ES-I3 (cell line): ENCODE results near the gene NECTIN1.

ENCODE experiments used
- H3K36me3 ChIP-seq: 2 replicates; pipeline ENCODE4 v1.6.1; 2013; ENCODE audit warnings: mild to moderate bottlenecking, low read length, control low read depth, moderate library complexity; ENCODE audit not compliant: insufficient read depth
- H3K4me1 ChIP-seq: 2 replicates; pipeline ENCODE4 v1.6.1; 2013; ENCODE audit warnings: mild to moderate bottlenecking, control low read depth, low read length; ENCODE audit not compliant: insufficient read depth
- H3K9ac ChIP-seq: 2 replicates; pipeline ENCODE4 v1.6.1; 2013; ENCODE audit warnings: low read depth, mild to moderate bottlenecking, low read length, moderate library complexity
- H3K9me3 ChIP-seq: 2 replicates; pipeline ENCODE4 v1.6.1; 2013; ENCODE audit warnings: mild to moderate bottlenecking, low read length, moderate library complexity; ENCODE audit not compliant: control insufficient read depth, insufficient read depth

NECTIN1 gene

DNA sequence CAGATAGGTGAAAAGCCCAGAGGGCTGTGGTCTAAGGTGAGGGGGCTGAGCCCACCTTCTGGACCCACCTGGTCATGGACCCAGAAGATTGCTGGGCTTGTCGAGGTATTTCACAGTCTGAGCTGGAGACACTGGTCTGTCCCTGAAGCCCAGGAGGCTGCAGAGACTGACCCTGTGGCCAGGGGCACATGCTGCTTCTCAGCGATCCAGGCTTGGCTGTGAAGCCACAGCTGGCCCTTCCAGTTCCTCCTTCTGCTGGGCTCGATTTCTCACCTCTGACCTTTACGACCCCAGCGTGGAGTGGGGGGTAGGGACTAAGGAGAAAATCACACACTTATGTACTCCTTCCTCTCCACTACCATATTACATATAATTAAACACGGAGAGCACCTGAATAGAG is 88.5 kb downstream of the NECTIN1 start:
- peaks cover 3% of the 10 kb centered on the region; the same call in 1 of the 2 replicates for H3K4me1 ChIP-seq
- no peaks in the 10 kb centered on the region for H3K36me3 ChIP-seq
- no peak overlapping the region for H3K9ac ChIP-seq
- H3K9me3 ChIP-seq, result no peaks in the 10 kb centered on the region

- peaks cover 3% of the 10 kb centered on the region; the same call in 1 of the 2 replicates for H3K4me1 ChIP-seq
- H3K9me3 ChIP-seq, result no peaks in the 10 kb centered on the region
- no peaks in the 10 kb centered on the region for H3K36me3 ChIP-seq
- H3K9ac ChIP-seq, result no peak overlapping the region
Observed at GRCh38 chr11:119639642-119640205, 89.3 kb downstream of the NECTIN1 start.

DNA sequence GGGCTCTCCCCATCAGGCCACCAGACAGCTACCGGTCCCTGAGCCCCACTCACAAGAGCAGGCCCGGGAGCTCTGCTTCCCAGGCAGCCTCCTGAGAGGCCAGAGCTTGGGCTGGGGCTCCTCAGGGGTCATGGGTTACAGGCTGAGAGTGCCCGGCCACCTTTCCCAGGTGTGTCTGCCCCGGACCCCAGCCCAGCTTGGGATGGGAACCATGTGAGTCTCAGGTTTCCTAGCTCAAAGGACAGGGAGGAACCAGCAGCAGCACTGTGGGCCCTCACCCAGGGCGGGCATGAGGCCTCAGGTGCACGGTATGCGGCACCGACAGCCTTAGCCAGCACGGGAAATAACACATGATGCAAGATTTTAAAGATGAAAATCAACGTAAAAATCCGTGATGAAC is 90.1 kb downstream of the NECTIN1 start:
- Histone ChIP-seq H3K9me3 (no peaks in the 10 kb centered on the region), H3K4me1 (peaks cover 3% of the 10 kb centered on the region; the same call in 1 of the 2 replicates), H3K9ac (no peak overlapping the region), H3K36me3 (no peaks in the 10 kb centered on the region)

DNA sequence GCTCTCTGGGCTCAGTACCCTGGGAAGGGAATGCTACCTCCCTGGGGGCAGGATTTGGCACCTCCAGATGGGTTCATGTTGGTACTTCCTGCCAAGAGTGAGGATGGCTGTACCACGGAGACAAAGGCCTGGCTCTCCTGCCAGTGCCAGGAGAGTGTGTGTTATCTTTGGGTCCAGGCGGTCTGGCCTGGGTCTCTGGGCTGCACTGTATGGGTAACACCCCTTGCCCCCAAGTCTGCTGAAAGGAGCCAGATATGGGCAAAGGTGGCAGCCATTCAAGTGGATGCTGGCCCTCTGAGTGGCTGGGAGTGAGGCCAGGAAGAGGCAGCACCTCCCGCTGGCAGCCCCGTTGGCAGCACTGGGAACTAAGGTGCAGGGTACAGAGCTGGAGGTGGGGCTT is 91.5 kb downstream of the NECTIN1 start:
- Histone ChIP-seq H3K4me1 (0 out of 2 replicates have a peak, but pooled peaks cover 3% of the 10 kb centered on the region), H3K9me3 (no peaks in the 10 kb centered on the region), H3K36me3 (no peaks in the 10 kb centered on the region), H3K9ac (no peak overlapping the region)

DNA sequence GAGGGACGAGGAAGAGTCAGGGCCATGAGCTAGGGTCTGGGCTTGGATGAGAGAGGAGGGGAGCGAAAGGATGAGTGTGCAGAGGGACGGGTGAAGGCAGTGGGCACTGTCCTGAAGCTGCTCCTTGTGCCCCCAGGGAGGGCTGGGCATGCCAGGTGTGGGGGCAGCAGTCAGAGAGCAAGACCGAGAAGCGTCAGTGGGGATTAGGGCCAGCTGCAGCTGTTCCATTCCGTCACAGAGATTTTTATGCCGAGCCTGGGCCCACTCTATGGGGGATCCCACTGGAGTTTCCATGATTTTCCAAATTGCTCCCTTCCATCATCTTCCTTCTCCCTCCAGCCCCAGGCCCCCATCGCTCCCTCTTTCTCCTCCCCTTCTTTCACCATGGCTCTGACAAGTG is 93.2 kb downstream of the NECTIN1 start:
- Histone ChIP-seq H3K4me1 (0 out of 2 replicates have a peak, but pooled peaks cover 3% of the 10 kb centered on the region), H3K9me3 (no peaks in the 10 kb centered on the region), H3K36me3 (no peaks in the 10 kb centered on the region), H3K9ac (no peak overlapping the region)

GRCh38 chr11:119635041-119635740 is 93.8 kb downstream of the NECTIN1 start:
- Histone ChIP-seq H3K9me3 (no peaks in the 10 kb centered on the region), H3K9ac (no peak overlapping the region), H3K4me1 (no peaks in the 10 kb centered on the region), H3K36me3 (no peaks in the 10 kb centered on the region)

GRCh38 chr11:119634301-119634700 is 94.7 kb downstream of the NECTIN1 start:
- H3K9me3 ChIP-seq, result no peaks in the 10 kb centered on the region
- H3K9ac ChIP-seq, result no peak overlapping the region
- no peaks in the 10 kb centered on the region for H3K36me3 ChIP-seq
- H3K4me1 ChIP-seq, result no peaks in the 10 kb centered on the region

GRCh38 chr11:119629834-119630624 is 99.0 kb downstream of the NECTIN1 start:
- Histone ChIP-seq H3K9me3 (no peaks in the 10 kb centered on the region), H3K36me3 (no peaks in the 10 kb centered on the region), H3K4me1 (peaks cover 15% of the 10 kb centered on the region; the same call in 1 of the 2 replicates), H3K9ac (no peak overlapping the region)

- Histone ChIP-seq H3K36me3 (no peaks in the 10 kb centered on the region), H3K9me3 (no peaks in the 10 kb centered on the region), H3K4me1 (peaks cover 16% of the 10 kb centered on the region; the same call in 1 of the 2 replicates), H3K9ac (no peak overlapping the region)
Observed at GRCh38 chr11:119629085-119629484, 99.9 kb downstream of the NECTIN1 start.

- Histone ChIP-seq H3K9me3 (no peaks in the 10 kb centered on the region), H3K9ac (no peak overlapping the region)
Observed at GRCh38 chr11:119627286-119627685, 101.7 kb downstream of the NECTIN1 start.

GRCh38 chr11:119626871-119627270 is 102.1 kb downstream of the NECTIN1 start:
- Histone ChIP-seq H3K4me1 (peaks cover 16% of the 10 kb centered on the region; the same call in 1 of the 2 replicates), H3K36me3 (no peaks in the 10 kb centered on the region), H3K9me3 (no peaks in the 10 kb centered on the region), H3K9ac (no peak overlapping the region)

More at GRCh38 chr11:119627286-119627685, 101.7 kb downstream of the NECTIN1 start:
- Histone ChIP-seq H3K4me1 (peaks cover 16% of the 10 kb centered on the region; the same call in 1 of the 2 replicates), H3K36me3 (no peaks in the 10 kb centered on the region)

DNA sequence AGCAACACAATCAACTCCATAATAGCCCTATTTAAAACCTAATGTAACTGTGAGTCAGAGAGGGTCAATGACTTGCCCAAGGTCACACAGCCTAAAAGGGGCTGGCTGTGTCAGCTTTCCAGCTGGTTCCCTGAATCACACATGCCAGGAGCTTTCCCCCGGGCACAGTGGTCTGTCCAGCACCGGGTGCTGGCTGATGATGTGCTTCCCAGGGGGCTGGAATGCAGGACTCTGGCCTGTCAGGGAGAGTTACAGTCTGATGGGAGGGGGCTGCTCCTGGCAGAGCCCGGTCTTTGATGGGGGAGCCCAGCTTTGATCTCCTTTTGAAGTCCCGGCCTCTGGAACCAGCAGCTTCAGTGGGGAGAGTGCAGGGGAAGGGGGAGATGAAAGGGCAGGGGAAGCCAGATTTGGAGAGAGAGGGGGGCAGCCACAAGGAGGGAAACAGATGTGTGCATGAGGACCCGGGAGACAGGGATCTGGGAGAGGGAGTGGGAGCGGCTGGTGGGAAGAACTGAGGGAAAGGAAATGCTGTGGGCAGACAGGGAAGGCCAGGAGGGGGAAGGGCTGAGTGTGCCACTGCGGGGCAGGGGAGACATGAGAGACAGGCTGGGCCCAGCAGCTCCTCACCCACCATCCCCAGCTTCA is 102.7 kb downstream of the NECTIN1 start:
- H3K9me3 ChIP-seq, result no peaks in the 10 kb centered on the region
- H3K4me1 ChIP-seq, result peaks cover 16% of the 10 kb centered on the region; the same call in 1 of the 2 replicates
- H3K9ac ChIP-seq, result no peak overlapping the region
- H3K36me3 ChIP-seq, result no peaks in the 10 kb centered on the region

DNA sequence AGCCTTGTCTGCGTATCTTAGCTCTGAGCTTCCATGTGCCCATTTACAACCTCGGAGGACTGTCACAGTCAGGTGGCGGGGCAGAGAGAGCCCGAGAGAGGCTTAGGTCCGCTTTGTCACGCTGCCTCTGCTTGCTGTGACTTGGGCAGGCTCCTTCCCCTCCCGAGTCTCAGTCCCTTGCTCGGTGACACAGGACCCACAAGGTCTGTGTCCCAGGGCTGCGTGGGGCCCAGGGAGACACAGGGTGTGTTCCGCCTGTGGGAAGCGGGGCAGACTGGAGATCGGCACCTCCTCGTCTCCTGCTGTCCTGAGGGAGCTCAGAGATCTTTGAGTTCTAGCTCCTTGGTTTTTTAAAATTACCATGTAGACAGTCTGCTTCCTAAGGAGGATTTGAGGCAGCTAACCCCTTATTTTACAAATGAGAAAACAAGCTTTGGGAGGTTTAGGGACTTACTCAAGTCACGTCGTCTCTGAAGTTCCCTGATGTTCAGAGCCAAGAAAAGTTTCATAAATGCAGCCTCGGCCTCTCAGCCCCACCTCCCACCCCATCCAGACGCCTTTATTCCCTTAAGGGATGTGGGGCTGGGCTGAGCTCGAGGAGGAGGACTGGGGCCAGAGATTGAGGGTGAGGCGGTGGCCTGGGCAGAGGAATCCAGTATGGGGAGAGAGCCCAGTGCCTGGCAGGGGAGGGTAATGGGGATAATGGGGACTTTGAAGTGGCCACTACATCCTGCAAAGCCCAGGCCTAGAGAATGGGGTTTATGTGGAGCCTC is 103.6 kb downstream of the NECTIN1 start:
- Histone ChIP-seq H3K36me3 (no peaks in the 10 kb centered on the region), H3K4me1 (peaks cover 16% of the 10 kb centered on the region; the same call in 1 of the 2 replicates), H3K9ac (no peak overlapping the region), H3K9me3 (no peaks in the 10 kb centered on the region)
